HepG2 (cell line): ENCODE data around the gene MAP3K2. TPM values are rescaled to one million over a fixed set of nuclear protein-coding genes. Genes with fewer than 3 reads are reported as not detected.

ENCODE experiments used
- ATF7-NPFF ChIP-seq: sonication (generic); formaldehyde crosslinking; IDR thresholded peaks from 2 replicates; pipeline ENCODE4 v1.8.1; 2023; ENCODE audit warnings: mild to moderate bottlenecking, low read depth, missing genetic modification reagents, moderate library complexity
- CENPT ChIP-seq: sonication (generic); formaldehyde crosslinking; IDR thresholded peaks from 2 replicates; pipeline ENCODE4 v1.8.0; 2022; ENCODE audit warnings: low read depth, mild to moderate bottlenecking, moderate library complexity, missing genetic modification reagents
- DNMT3B ChIP-seq: conservative IDR thresholded peaks from 2 replicates; pipeline ENCODE4 v1.6.1; 2016; ENCODE audit warnings: missing biosample characterization, control low read depth
- DR1 ChIP-seq: sonication (generic); formaldehyde crosslinking; IDR thresholded peaks from 2 replicates; pipeline ENCODE4 v1.8.0; 2021; ENCODE audit warnings: mild to moderate bottlenecking, missing genetic modification reagents, inconsistent platforms
- EHMT2 ChIP-seq: fragments of 200-600 bp; sonication (generic); IDR thresholded peaks from 2 replicates; pipeline ENCODE4 v1.7.0; 2017; ENCODE audit warnings: antibody characterized with exemption, low read depth, low read length, borderline replicate concordance
- GTF3A ChIP-seq: sonication (generic); formaldehyde crosslinking; conservative IDR thresholded peaks from 2 replicates; pipeline ENCODE4 v1.4.0; 2020; ENCODE audit warnings: mild to moderate bottlenecking, missing genetic modification reagents
- HOXD1 ChIP-seq: sonication (generic); formaldehyde crosslinking; IDR thresholded peaks from 2 replicates; pipeline ENCODE4 v1.5.0; 2020; ENCODE audit warnings: missing genetic modification reagents
- KMT2A ChIP-seq: sonication (generic); formaldehyde crosslinking; IDR thresholded peaks from 2 replicates; pipeline ENCODE4 v1.4.0; 2020; ENCODE audit warnings: missing genetic modification reagents
- MIXL1 ChIP-seq: IDR thresholded peaks from 2 replicates; pipeline ENCODE4 v1.6.1; 2016
- NBN ChIP-seq: fragments of 450-650 bp; conservative IDR thresholded peaks from 2 replicates; pipeline ENCODE4 v1.6.1; 2017
- NR2F6 ChIP-seq, 2 experiments: IDR thresholded peaks; 2 replicates each; pipeline ENCODE4 v1.6.1; 2016; ENCODE audit warnings: antibody characterized with exemption in 1 of 2, mild to moderate bottlenecking in 1 of 2
- PRDM4 ChIP-seq: sonication (generic); formaldehyde crosslinking; IDR thresholded peaks from 2 replicates; pipeline ENCODE4 v1.9.0; 2021; ENCODE audit warnings: missing genetic modification reagents, borderline replicate concordance
- SALL1 ChIP-seq: sonication (generic); formaldehyde crosslinking; IDR thresholded peaks from 2 replicates; pipeline ENCODE4 v1.8.0; 2022; ENCODE audit warnings: mild to moderate bottlenecking, missing genetic modification reagents
- ZNF10 ChIP-seq: sonication (generic); formaldehyde crosslinking; IDR thresholded peaks from 2 replicates; pipeline ENCODE4 v1.4.0; 2020; ENCODE audit warnings: mild to moderate bottlenecking, low read depth, missing genetic modification reagents, borderline replicate concordance
- ZNF136 ChIP-seq: sonication (generic); formaldehyde crosslinking; IDR thresholded peaks from 2 replicates; pipeline ENCODE4 v1.8.1; 2022; ENCODE audit warnings: low read depth, mild to moderate bottlenecking, moderate library complexity, missing genetic modification reagents
- ZNF670 ChIP-seq: sonication (generic); formaldehyde crosslinking; IDR thresholded peaks from 2 replicates; pipeline ENCODE4 v1.8.0; 2022; ENCODE audit warnings: mild to moderate bottlenecking, missing genetic modification reagents, borderline replicate concordance
- polyA plus RNA-seq, 8 experiments: library from polyadenylated mRNA; depleted of rRNA in 3 of 8; stranded (reverse) in 7 of 8; unstranded in 1 of 8; fragments of >200 nt; fragmentation: Illumina TruSeq in 4 of 8; extraction: Trizol in 4 of 8; gene quantifications; 2 replicates each; pipeline versions ENCODE4 v1.2.1 to v1.2.3, GENCODE V29; 2011 to 2016; ENCODE audit warnings: low read depth in 4 of 8, missing spikeins in 1 of 8, mixed read lengths in 1 of 8; ENCODE audit not compliant: insufficient read depth in 1 of 8
- total RNA-seq, 5 experiments: library from RNA; depleted of rRNA; stranded (reverse); fragments of >200 nt; fragmentation: Illumina TruSeq; extraction: Trizol; gene quantifications; 2 replicates each; pipeline ENCODE4 v1.2.3, GENCODE V29; 2016; ENCODE audit warnings: low read depth in 1 of 5
- TF ChIP-seq, protein P1 (sequence below): sonication (generic); formaldehyde crosslinking; IDR thresholded peaks from 2 replicates; pipeline ENCODE4 v1.4.0; 2020; ENCODE audit warnings: missing genetic modification reagents
- TF ChIP-seq, protein P2 (sequence below): fragments of 450-650 bp; IDR thresholded peaks from 2 replicates; pipeline ENCODE4 v1.6.1; 2017; ENCODE audit warnings: mild to moderate bottlenecking
- TF ChIP-seq, protein P3 (sequence below): IDR thresholded peaks from 2 replicates; pipeline ENCODE4 v1.6.1; 2016; ENCODE audit warnings: low read depth, control low read depth
- TF ChIP-seq, protein P4 (sequence below): sonication (generic); formaldehyde crosslinking; IDR thresholded peaks from 2 replicates; pipeline ENCODE4 v1.5.1; 2020; ENCODE audit warnings: missing genetic modification reagents, mild to moderate bottlenecking, borderline replicate concordance

The MAP3K2 gene
- total and polyA plus RNA-seq, 2 of the 13 experiments (the other 11 are each of a cell fraction or from before 2014, with no cell fraction given), result 12.2 to 37.2 TPM

- TF ChIP-seq ZNF10 (CRISPR knock-in tag), result no peak
- TF ChIP-seq, protein P1, sequence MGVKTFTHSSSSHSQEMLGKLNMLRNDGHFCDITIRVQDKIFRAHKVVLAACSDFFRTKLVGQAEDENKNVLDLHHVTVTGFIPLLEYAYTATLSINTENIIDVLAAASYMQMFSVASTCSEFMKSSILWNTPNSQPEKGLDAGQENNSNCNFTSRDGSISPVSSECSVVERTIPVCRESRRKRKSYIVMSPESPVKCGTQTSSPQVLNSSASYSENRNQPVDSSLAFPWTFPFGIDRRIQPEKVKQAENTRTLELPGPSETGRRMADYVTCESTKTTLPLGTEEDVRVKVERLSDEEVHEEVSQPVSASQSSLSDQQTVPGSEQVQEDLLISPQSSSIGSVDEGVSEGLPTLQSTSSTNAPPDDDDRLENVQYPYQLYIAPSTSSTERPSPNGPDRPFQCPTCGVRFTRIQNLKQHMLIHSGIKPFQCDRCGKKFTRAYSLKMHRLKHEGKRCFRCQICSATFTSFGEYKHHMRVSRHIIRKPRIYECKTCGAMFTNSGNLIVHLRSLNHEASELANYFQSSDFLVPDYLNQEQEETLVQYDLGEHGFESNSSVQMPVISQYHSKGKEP, result no peak
- TF ChIP-seq DNMT3B (CRISPR knock-in tag), result peak; percentile 6; the same call in 1 of the 2 replicates
- peak; percentile 51; the same call in 1 of the 2 replicates for TF ChIP-seq GTF3A
- TF ChIP-seq ZNF670 (CRISPR knock-in tag), result peak; percentile 91; the same call in 1 of the 2 replicates
- TF ChIP-seq, protein P2, sequence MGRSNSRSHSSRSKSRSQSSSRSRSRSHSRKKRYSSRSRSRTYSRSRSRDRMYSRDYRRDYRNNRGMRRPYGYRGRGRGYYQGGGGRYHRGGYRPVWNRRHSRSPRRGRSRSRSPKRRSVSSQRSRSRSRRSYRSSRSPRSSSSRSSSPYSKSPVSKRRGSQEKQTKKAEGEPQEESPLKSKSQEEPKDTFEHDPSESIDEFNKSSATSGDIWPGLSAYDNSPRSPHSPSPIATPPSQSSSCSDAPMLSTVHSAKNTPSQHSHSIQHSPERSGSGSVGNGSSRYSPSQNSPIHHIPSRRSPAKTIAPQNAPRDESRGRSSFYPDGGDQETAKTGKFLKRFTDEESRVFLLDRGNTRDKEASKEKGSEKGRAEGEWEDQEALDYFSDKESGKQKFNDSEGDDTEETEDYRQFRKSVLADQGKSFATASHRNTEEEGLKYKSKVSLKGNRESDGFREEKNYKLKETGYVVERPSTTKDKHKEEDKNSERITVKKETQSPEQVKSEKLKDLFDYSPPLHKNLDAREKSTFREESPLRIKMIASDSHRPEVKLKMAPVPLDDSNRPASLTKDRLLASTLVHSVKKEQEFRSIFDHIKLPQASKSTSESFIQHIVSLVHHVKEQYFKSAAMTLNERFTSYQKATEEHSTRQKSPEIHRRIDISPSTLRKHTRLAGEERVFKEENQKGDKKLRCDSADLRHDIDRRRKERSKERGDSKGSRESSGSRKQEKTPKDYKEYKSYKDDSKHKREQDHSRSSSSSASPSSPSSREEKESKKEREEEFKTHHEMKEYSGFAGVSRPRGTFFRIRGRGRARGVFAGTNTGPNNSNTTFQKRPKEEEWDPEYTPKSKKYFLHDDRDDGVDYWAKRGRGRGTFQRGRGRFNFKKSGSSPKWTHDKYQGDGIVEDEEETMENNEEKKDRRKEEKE, result no peak
- TF ChIP-seq DR1 (CRISPR knock-in tag), result peak; percentile 70; the same call in 1 of the 2 replicates
- TF ChIP-seq, protein P3, sequence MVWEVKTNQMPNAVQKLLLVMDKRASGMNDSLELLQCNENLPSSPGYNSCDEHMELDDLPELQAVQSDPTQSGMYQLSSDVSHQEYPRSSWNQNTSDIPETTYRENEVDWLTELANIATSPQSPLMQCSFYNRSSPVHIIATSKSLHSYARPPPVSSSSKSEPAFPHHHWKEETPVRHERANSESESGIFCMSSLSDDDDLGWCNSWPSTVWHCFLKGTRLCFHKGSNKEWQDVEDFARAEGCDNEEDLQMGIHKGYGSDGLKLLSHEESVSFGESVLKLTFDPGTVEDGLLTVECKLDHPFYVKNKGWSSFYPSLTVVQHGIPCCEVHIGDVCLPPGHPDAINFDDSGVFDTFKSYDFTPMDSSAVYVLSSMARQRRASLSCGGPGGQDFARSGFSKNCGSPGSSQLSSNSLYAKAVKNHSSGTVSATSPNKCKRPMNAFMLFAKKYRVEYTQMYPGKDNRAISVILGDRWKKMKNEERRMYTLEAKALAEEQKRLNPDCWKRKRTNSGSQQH (CRISPR knock-in tag), result no peak
- TF ChIP-seq CENPT (CRISPR knock-in tag), result no peak
- TF ChIP-seq PRDM4 (CRISPR knock-in tag), result no peak
- peak; percentile 52; the same call in 1 of the 2 replicates for TF ChIP-seq MIXL1
- TF ChIP-seq, protein P4, sequence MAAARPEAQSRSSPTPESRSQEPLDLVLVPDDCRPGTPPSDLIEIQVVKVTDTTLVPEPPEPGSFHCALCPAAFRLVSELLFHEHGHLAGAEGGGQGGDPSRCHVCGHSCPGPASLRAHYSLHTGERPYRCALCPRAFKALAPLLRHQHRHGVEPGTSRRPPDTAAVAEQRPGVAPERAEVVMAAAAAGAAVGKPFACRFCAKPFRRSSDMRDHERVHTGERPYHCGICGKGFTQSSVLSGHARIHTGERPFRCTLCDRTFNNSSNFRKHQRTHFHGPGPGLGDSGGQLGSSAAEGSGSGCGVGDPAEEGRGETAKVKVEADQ (CRISPR knock-in tag), result peak; percentile 94
- TF ChIP-seq ATF7-NPFF (CRISPR knock-in tag), result peak; percentile 68; the same call in 1 of the 2 replicates
- peak; percentile 18 for TF ChIP-seq HOXD1
- TF ChIP-seq KMT2A (CRISPR knock-in tag), result peak; percentile 88
- TF ChIP-seq NBN, result no peak
- TF ChIP-seq ZNF136 (CRISPR knock-in tag), result peak; percentile 92; the same call in 1 of the 2 replicates
- peak; percentile 60 for TF ChIP-seq NR2F6 (IDR thresholded peaks at IDR 0.05)
- peak; percentile 86 for TF ChIP-seq NR2F6 (CRISPR knock-in tag; IDR thresholded peaks at IDR 0.05)
- TF ChIP-seq SALL1 (CRISPR knock-in tag), result peak; percentile 97
- 0 out of 2 replicates have a peak, but pooled peaks have one; percentile 40 for TF ChIP-seq EHMT2
These were observed 30.7 kb upstream of the MAP3K2 start, which contains the start of gene PROC (continued) for GRCh38 chr2:127418300-127419111.
